NB4 (cell line): Measurements from ENCODE around the gene FIBCD1.

Experiments used
- CTCF ChIP-seq: IDR thresholded peaks from one replicate; pipeline ENCODE4 v1.5.1; 2012; ENCODE audit warnings: low read depth, low read length
- MAX ChIP-seq: IDR thresholded peaks from 2 replicates; pipeline ENCODE4 v1.6.1; 2011; ENCODE audit warnings: low read depth, low read length
- MYC ChIP-seq: IDR thresholded peaks from 2 replicates; pipeline ENCODE4 v1.6.1; 2011; ENCODE audit warnings: low read depth, low read length
- POLR2A ChIP-seq: IDR thresholded peaks from 2 replicates; pipeline ENCODE4 v1.6.1; 2011; ENCODE audit warnings: mild to moderate bottlenecking; ENCODE audit not compliant: insufficient read length; ENCODE audit errors: extremely low read depth

- TF ChIP-seq POLR2A (no peak), CTCF (no peak), MYC (no peak), MAX (no peak)
These were observed 4.2 kb upstream of the FIBCD1 start for GRCh38 chr9:130943221-130943620.
